Thyroid gland (tissue), 4 donors: ENCODE data around the gene WDR70.

Source experiments
- CTCF ChIP-seq, 6 experiments: fragments of 200-600 bp in 3 of 6; fragments of 450-650 bp in 3 of 6; sonication (generic) in 3 of 6; IDR thresholded peaks; one replicate each; pipeline ENCODE4 v1.5.1; 2016 to 2019; ENCODE audit warnings: antibody characterized with exemption in 6 of 6, mild to moderate bottlenecking in 2 of 6, inconsistent platforms in 1 of 6, moderate library complexity in 1 of 6
- POLR2A ChIP-seq, 2 donors: fragments of 450-650 bp; IDR thresholded peaks; one replicate each; pipeline ENCODE4 v1.6.1; 2017; ENCODE audit warnings: antibody characterized with exemption in 2 of 2, mild to moderate bottlenecking in 2 of 2, moderate library complexity in 1 of 2

GRCh38 chr5:37657046-37657445, 277.9 kb downstream of the WDR70 start:
- TF ChIP-seq CTCF (IDR thresholded peaks at IDR 0.05) = no peak
- TF ChIP-seq POLR2A (IDR thresholded peaks at IDR 0.05) = no peak
